H1 (cell line): ENCODE results near the gene MMD. TPM values are rescaled to one million over a fixed set of nuclear protein-coding genes. Genes with fewer than 3 reads are reported as not detected.

Experiments
- CEBPB ChIP-seq: IDR thresholded peaks from 2 replicates; pipeline ENCODE4 v1.6.1; 2012; ENCODE audit warnings: low read depth, low read length
- EP300 ChIP-seq, 2 experiments: IDR thresholded peaks; 1 replicate in 1 of 2; 2 replicates in 1 of 2; pipeline ENCODE4 v1.6.1; 2011 to 2012; ENCODE audit warnings: low read depth in 2 of 2, low read length in 2 of 2, mild to moderate bottlenecking in 2 of 2, borderline replicate concordance in 1 of 2, inconsistent platforms in 1 of 2, moderate library complexity in 1 of 2
- KDM5A ChIP-seq: fragments of 200-600 bp; IDR thresholded peaks from 2 replicates; pipeline ENCODE4 v1.7.1; 2012; ENCODE audit warnings: mild to moderate bottlenecking, low read length, inconsistent platforms, mixed read lengths
- NANOG ChIP-seq: IDR thresholded peaks from 2 replicates; pipeline ENCODE4 v1.6.1; 2011; ENCODE audit warnings: low read length, low read depth, mild to moderate bottlenecking, inconsistent platforms; ENCODE audit not compliant: insufficient read depth, poor library complexity, severe bottlenecking
- SUZ12 ChIP-seq: fragments of 200-600 bp; sonication (generic); IDR thresholded peaks from 2 replicates; pipeline ENCODE4 v1.6.1; 2012; ENCODE audit warnings: mild to moderate bottlenecking, inconsistent platforms, low read length, moderate library complexity, mixed read lengths
- polyA plus RNA-seq, 7 experiments: library from polyadenylated mRNA; depleted of rRNA in 3 of 7; stranded (reverse) in 5 of 7; unstranded in 2 of 7; fragments of >200 nt in 5 of 7; fragments of 200-250 nt in 2 of 7; gene quantifications; 1 replicate in 5 of 7; 2 replicates in 1 of 7; 4 replicates in 1 of 7; pipeline versions ENCODE4 v1.2.1 to v1.2.3, GENCODE V29; 2011 to 2013; ENCODE audit warnings: missing spikeins in 2 of 7, mixed read lengths in 2 of 7
- total RNA-seq: library from RNA; stranded (reverse); fragmentation: NEBNext Ultra II Directional; extraction: Animal tissue kit (Norgen Biotek cat#: 25700); gene quantifications from 2 replicates; pipeline ENCODE4 v1.2.1, GENCODE V29; 2021

The MMD gene
- total and polyA plus RNA-seq, 2 of the 8 experiments (the other 6 are each of a cell fraction or from before 2014, with no cell fraction given), result 28.2 to 37.8 TPM

- TF ChIP-seq SUZ12 (no peak), NANOG (no peak), CEBPB (no peak), EP300 (IDR thresholded peaks at IDR 0.05; ENCODE audit: borderline replicate concordance in 1 of 2, low read depth in 2 of 2, low read length in 2 of 2) (no peak), KDM5A (no peak)
These were observed 77.6 kb downstream of the MMD start (continued) for GRCh38 chr17:55343900-55344513.
